Activated CD4-positive, alpha-beta memory T cell treated with anti-CD3 and anti-CD28 coated beads, Interleukin-2, amount 10 ng/mL, durations not matched to agents 7 days and 5 days (primary cell): ENCODE measurements around the gene ZC3H12A. TPM values are rescaled to one million over a fixed set of nuclear protein-coding genes. Genes with fewer than 3 reads are reported as not detected.

Source experiments
- CTCF ChIA-PET: fragments of 350-600 bp; sonication (Branson Sonifier 250); formaldehyde crosslinking; loops from one replicate; lab custom pipeline; 2021; ENCODE audit warnings: antibody characterized with exemption, inconsistent platforms; lab: Charles Lee
- POLR2A ChIA-PET: fragments of 350-600 bp; sonication (Branson Sonifier 250); formaldehyde crosslinking; loops from one replicate; lab custom pipeline; 2021; ENCODE audit warnings: antibody characterized with exemption; lab: Charles Lee
- DNase-seq: peaks from one replicate; pipeline ENCODE4 v3.0.0-alpha.2; 2020
- H3K27ac Mint-ChIP-seq: one replicate; pipeline ENCODE4 v1.8.0; 2021; ENCODE audit warnings: mild to moderate bottlenecking, mixed read lengths
- H3K27me3 Mint-ChIP-seq: one replicate; pipeline ENCODE4 v1.8.0; 2021; ENCODE audit warnings: mixed read lengths
- H3K36me3 Mint-ChIP-seq: one replicate; pipeline ENCODE4 v1.8.0; 2021; ENCODE audit warnings: low read depth, mixed read lengths
- H3K4me1 Mint-ChIP-seq: one replicate; pipeline ENCODE4 v1.8.0; 2021; ENCODE audit warnings: mixed read lengths
- H3K4me3 Mint-ChIP-seq: one replicate; pipeline ENCODE4 v1.8.0; 2021; ENCODE audit warnings: mild to moderate bottlenecking, mixed read lengths
- H3K9me3 Mint-ChIP-seq: one replicate; pipeline ENCODE4 v1.8.0; 2021; ENCODE audit warnings: mixed read lengths
- total RNA-seq, 2 experiments: library from RNA; stranded (reverse); gene quantifications; one replicate each; pipeline ENCODE4 v1.2.3, GENCODE V29; 2021

The ZC3H12A gene
- total RNA-seq, 2 experiments from 2014 or later: 29.9 to 31.1 TPM

DNA sequence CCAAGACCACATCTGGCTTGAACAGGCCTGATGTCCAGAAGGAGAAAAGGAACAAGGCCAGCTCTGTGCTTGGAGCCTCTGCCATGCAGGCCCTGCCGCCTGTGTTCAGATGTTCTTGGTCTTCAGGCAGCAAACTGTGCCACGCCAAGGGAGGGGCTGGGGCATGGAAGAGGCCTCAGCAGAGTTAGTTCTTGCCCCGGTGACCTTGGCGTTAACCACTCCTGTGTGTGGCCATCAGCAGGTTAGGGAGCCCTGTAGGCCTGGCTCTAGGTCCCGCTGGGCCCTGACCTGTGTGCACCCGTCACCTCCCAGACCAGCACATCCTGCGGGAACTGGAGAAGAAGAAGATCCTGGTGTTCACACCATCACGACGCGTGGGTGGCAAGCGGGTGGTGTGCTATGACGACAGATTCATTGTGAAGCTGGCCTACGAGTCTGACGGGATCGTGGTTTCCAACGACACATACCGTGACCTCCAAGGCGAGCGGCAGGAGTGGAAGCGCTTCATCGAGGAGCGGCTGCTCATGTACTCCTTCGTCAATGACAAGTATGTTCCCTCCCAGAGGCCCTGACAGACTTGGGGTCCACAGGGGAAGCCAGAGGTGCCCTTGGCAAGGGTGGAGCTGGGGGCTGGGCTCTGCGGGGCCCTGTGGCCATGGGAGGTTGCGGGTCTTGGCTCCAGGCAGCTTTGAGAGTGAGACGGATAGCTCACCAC, 7.1 kb downstream of the ZC3H12A start:
- no peak for DNase-seq
- no peak overlapping the region for H3K4me3 Mint-ChIP-seq
- ChIA-PET CTCF (interaction anchor here (0.9 kb wide), 1 partner anchor 33 kb away, joined by 4 read pairs; the partner anchor contains the start of gene MEAF6), POLR2A (interaction anchor here (0.6 to 7.5 kb wide), 2 partner anchors 7 to 16 kb away, joined by 3 to 99 read pairs; partner anchors contain the start of gene ZC3H12A)
- H3K36me3 Mint-ChIP-seq: peaks cover 69% of the 10 kb centered on the region
- H3K9me3 Mint-ChIP-seq: no peaks in the 10 kb centered on the region
- H3K4me1 Mint-ChIP-seq: peaks cover 48% of the 10 kb centered on the region
- H3K27me3 Mint-ChIP-seq: no peaks in the 10 kb centered on the region
- peak overlapping the region; percentile 99 for H3K27ac Mint-ChIP-seq

DNA sequence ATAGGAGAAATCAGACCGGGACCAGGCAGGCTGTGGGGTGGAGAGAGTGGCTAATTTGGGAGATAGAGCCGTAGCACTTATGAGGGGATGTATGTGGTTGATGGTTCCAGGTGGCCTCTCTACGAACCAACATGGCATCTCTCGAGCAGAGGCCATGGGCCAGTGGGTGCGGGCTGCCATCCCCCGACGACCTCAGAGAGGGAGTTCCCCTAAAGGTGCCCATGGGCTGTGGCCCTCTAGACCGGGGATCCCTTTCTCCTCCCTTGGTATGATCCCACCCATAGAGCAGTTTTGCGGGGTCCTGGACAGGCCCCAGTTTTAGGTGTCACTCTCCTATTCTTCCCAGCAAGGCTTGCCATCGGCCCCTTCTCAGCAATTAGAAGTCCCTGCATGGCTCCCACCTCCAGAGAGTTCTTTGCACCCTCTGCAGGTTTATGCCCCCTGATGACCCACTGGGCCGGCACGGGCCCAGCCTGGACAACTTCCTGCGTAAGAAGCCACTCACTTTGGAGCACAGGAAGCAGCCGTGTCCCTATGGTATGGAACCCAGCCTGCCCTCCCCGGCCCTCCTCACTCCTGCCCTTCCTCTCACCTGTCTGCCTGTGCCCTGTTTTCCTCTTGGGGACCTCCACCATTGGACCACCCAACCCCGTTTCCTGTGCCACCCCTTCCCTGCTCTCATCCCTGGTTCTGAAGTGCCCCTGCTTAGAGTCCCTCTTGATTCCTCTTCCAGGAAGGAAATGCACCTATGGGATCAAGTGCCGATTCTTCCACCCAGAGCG, 7.8 kb downstream of the ZC3H12A start:
- Mint-ChIP-seq H3K4me1 (peaks cover 51% of the 10 kb centered on the region), H3K9me3 (no peaks in the 10 kb centered on the region), H3K36me3 (peaks cover 61% of the 10 kb centered on the region), H3K27ac (peak overlapping the region; percentile 99), H3K4me3 (no peak overlapping the region), H3K27me3 (no peaks in the 10 kb centered on the region)
- ChIA-PET CTCF (interaction anchor here (0.9 kb wide), 1 partner anchor 32 kb away, joined by 4 read pairs; the partner anchor contains the start of gene MEAF6), POLR2A (interaction anchor here (0.6 to 7.5 kb wide), 2 partner anchors 8 to 17 kb away, joined by 3 to 99 read pairs; partner anchors contain the start of gene ZC3H12A)
- DNase-seq: no peak

DNA sequence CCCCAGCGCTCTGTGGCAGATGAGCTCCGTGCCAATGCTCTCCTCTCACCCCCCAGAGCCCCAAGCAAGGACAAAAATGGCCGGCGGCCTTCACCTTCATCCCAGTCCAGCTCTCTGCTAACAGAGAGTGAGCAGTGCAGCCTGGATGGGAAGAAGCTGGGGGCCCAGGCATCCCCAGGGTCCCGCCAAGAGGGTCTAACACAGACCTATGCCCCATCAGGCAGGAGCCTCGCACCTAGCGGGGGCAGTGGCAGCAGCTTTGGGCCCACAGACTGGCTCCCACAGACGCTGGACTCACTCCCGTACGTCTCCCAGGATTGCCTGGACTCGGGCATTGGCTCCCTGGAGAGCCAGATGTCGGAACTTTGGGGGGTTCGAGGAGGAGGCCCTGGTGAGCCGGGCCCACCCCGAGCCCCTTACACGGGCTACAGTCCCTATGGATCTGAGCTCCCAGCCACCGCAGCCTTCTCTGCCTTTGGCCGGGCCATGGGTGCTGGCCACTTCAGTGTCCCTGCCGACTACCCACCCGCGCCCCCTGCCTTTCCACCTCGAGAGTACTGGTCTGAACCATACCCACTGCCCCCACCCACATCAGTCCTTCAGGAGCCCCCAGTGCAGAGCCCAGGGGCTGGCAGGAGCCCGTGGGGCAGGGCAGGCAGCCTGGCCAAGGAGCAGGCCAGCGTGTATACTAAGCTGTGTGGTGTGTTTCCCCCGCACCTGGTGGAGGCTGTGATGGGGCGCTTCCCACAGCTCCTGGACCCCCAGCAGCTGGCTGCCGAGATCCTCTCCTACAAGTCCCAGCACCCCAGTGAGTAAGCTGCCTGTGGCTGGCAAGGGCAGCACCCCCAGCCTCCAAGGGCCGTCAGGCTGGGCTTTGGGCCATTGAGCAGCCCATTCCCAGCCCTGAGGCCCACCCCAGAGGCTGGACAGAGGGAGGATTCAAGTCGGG, 8.7 kb downstream of the ZC3H12A start:
- DNase-seq: no peak
- peaks cover 50% of the 10 kb centered on the region for H3K4me1 Mint-ChIP-seq
- no peaks in the 10 kb centered on the region for H3K27me3 Mint-ChIP-seq
- no peaks in the 10 kb centered on the region for H3K9me3 Mint-ChIP-seq
- H3K36me3 Mint-ChIP-seq: peaks cover 53% of the 10 kb centered on the region
- H3K27ac Mint-ChIP-seq: peak overlapping the region; percentile 49
- POLR2A ChIA-PET: interaction anchor here (7.5 kb wide), 1 partner anchor 9 kb away, joined by 99 read pairs; the partner anchor contains the start of gene ZC3H12A
- CTCF ChIA-PET: interaction anchor here (1.2 kb wide), 1 partner anchor 8 kb away, joined by 3 read pairs; no protein-coding TSS in a partner anchor
- H3K4me3 Mint-ChIP-seq: no peak overlapping the region

DNA sequence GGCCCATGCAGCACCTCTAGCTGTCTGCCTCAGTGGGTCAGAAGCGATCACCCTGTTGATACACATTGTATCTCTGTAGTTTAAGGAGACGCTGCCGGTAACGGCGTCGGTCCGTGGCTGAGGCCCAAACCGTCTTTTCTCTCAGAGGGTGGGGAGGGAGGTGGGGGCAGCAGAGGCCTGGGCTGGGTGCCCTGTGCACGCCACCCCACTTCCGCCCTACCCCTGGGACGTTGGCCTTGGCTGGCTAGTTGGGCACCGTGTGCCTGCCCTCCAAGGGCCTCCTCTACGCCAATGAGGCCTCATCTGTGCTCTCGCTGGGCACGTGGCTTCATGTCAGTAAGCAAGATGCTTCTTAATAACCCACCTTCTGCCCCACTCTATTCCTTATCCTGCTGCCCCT, 9.4 kb downstream of the ZC3H12A start:
- Mint-ChIP-seq H3K9me3 (no peaks in the 10 kb centered on the region), H3K27ac (peak overlapping the region; percentile 0), H3K27me3 (no peaks in the 10 kb centered on the region), H3K4me1 (peaks cover 44% of the 10 kb centered on the region), H3K36me3 (peaks cover 46% of the 10 kb centered on the region), H3K4me3 (no peak overlapping the region)
- DNase-seq: no peak
- ChIA-PET POLR2A (interaction anchor here (7.5 kb wide), 1 partner anchor 9 kb away, joined by 99 read pairs; the partner anchor contains the start of gene ZC3H12A), CTCF (interaction anchor here (1.2 to 4.4 kb wide), 2 partner anchors 9 to 23 kb away, joined by 3 to 64 read pairs; no protein-coding TSS in a partner anchor)

DNA sequence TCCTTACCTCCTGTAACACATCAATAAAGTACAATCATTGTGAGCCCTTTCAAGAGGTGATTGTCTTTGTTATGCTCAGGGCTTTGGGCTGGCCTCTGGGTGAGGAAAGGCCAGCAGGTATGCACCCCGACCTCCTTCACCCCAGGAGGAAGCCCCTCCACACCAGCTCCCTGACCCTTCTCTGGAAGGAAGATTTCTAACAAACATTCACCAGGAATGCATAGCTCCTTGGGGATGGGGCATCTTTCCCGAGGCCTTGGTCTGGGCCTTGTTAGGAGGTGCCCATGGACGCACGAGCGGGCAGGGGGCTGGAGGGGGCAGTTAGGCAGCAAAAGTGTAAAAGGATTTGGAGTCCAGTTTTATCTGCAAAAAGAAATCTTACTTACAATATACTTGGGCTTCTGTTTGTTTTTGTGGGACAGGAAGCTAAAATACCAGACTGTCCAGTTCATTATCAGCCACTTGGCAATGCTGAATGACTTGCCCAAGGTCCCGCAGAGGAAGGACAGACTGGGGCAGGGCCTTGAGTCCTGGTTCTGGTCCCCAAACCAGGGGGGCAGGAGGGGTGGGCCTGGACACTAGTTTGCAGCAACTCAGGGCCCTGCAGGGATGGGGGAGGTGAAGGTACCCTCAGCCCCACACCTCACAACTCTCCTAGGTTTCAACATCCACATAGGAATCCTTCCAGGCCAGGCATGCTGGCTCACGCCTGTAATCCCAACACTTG, 10.1 kb downstream of the ZC3H12A start:
- CTCF ChIA-PET: interaction anchor here (1.2 to 4.4 kb wide), 4 partner anchors 9 to 30 kb away, joined by 3 to 135 read pairs (median 34); no protein-coding TSS in a partner anchor
- Mint-ChIP-seq H3K9me3 (no peaks in the 10 kb centered on the region), H3K36me3 (peaks cover 39% of the 10 kb centered on the region), H3K4me1 (peaks cover 39% of the 10 kb centered on the region), H3K4me3 (no peak overlapping the region), H3K27ac (peak overlapping the region; percentile 31), H3K27me3 (no peaks in the 10 kb centered on the region)
- POLR2A ChIA-PET: interaction anchor here (1.0 to 7.5 kb wide), 4 partner anchors 10 to 35 kb away, joined by 4 to 99 read pairs (median 14); partner anchors contain the start of genes MEAF6 and ZC3H12A
- no peak for DNase-seq

DNA sequence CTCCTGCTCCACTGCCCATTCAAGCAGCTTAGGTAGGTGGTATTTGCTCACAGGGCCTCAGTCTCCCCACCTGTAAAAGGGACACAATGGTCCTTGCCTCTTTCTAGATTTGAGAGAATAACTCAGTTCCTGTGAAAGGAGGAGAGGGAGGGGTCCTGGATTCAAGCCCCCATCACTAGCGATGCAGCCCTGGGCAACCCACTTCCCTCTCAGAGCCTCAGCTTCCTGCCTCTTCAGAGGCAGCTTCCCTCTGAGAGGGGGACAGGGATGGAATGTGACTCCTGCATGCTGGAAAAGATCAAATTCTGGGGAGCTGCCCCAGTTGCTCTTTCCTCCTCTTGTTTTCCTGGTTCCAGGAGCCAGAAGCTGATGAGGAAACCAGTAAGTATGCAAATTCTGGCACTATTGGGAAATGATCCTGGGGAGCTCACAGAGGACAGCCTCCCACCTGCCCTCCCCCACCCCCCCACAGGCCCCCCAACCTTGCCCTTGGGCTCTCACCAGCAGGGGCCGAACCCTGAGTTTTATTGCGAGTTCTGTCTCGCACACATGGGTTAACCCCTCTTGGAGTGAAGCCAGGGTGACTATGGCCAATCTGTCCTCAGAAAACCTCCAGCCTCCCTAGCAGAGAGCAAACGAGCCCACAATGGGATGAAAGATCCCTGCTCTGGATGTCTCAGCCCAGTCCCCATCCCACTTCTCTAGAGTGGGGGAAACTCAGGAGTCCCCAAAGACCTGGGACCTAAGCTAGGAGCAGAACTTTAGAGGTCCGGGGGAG, 11.7 kb downstream of the ZC3H12A start:
- Mint-ChIP-seq H3K4me3 (no peak overlapping the region), H3K27ac (no peak overlapping the region), H3K27me3 (no peaks in the 10 kb centered on the region), H3K4me1 (peaks cover 23% of the 10 kb centered on the region), H3K36me3 (peaks cover 38% of the 10 kb centered on the region), H3K9me3 (no peaks in the 10 kb centered on the region)
- ChIA-PET POLR2A (interaction anchor here (1.4 to 7.5 kb wide), 9 partner anchors 7 to 207 kb away, joined by 4 to 99 read pairs (median 6); partner anchors contain the start of genes CDCA8, MEAF6 and ZC3H12A), CTCF (interaction anchor here (0.7 to 4.4 kb wide), 16 partner anchors 9 to 1066 kb away, joined by 3 to 135 read pairs (median 15); partner anchors contain the start of genes MEAF6 and ZC3H12A)
- no peak for DNase-seq

DNA sequence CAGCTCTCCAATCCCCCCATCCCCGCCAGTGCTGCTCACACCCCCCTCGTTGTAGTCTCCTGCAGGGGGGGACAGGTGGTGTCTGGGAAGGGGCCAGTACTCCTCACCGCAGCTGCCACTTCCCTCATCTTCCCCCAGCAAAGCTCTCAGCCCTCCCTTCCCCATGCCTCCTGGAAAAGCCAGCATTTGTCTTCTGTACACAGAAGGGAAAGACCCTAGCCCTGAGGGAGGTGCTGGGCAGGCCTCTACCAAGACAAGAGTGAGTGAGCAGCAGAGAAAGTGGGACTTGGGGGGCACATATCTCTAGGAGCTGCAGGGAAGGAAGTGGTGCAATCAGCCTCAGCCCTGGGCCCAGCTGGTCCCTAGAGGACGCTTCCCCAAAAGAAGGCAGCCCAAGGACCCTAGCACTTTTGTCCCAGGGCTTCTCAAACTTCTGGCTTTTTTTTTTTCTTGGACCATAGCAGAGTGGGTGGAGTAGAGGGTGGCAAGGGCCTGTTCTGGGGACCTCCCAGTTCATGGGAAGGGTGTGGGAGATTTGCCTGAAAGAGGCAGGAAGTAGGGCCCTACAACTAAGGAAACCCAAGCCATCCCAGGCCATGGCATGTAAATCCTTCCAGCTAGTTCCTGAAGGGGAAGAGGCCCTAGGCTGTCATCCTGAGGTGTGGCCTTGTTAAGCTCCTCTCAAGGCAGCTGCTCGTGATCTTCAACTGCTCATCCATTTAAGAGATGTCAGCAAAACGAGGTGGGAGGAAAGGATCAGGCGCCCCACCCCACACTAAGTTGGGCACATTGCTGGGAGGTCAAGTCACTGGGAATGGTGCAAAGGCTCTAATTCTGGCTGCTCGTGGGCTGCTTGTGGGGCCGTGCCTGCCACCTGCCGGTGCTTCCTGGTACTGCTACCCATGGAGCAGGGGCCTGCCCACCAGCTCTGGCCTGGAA, 12.6 kb downstream of the ZC3H12A start:
- POLR2A ChIA-PET: interaction anchor here (0.9 to 7.5 kb wide), 13 partner anchors 8 to 206 kb away, joined by 3 to 99 read pairs (median 4); partner anchors contain the start of genes CDCA8, MEAF6, SNIP1 and ZC3H12A
- H3K36me3 Mint-ChIP-seq: peaks cover 31% of the 10 kb centered on the region
- CTCF ChIA-PET: interaction anchor here (0.7 to 4.4 kb wide), 28 partner anchors 9 to 1065 kb away, joined by 3 to 135 read pairs (median 6); partner anchors contain the start of genes MEAF6, SNIP1 and ZC3H12A
- peak; percentile 77 for DNase-seq
- H3K27ac Mint-ChIP-seq: peak overlapping the region; percentile 50
- no peak overlapping the region for H3K4me3 Mint-ChIP-seq
- no peaks in the 10 kb centered on the region for H3K9me3 Mint-ChIP-seq
- no peaks in the 10 kb centered on the region for H3K27me3 Mint-ChIP-seq
- peaks cover 15% of the 10 kb centered on the region for H3K4me1 Mint-ChIP-seq

DNA sequence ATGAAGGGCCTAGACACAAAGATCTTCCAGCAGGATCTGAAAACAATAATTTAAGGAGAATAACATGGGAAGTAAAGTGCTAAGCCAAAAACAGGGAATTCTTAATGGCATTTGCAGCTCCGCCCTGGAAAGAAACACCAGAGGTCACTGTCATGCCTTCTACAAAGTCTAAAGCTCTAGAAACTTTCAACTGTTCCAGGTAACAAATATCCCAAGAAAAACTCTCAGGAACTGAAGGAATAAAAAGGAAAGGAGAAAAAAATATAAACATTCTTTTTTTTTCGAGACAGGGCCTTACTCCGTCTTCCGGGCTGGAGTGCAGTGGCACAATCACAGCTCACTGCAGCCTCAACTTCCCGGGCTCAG, 13.2 kb downstream of the ZC3H12A start:
- no peaks in the 10 kb centered on the region for H3K27me3 Mint-ChIP-seq
- no peak overlapping the region for H3K4me3 Mint-ChIP-seq
- H3K4me1 Mint-ChIP-seq: peaks cover 12% of the 10 kb centered on the region
- CTCF ChIA-PET: interaction anchor here (0.7 to 4.4 kb wide), 25 partner anchors 8 to 202 kb away, joined by 3 to 135 read pairs (median 6); partner anchors contain the start of genes MEAF6, SNIP1 and ZC3H12A
- peak overlapping the region; percentile 50 for H3K27ac Mint-ChIP-seq
- no peaks in the 10 kb centered on the region for H3K9me3 Mint-ChIP-seq
- no peak for DNase-seq
- POLR2A ChIA-PET: interaction anchor here (0.9 to 7.5 kb wide), 11 partner anchors 9 to 205 kb away, joined by 3 to 99 read pairs (median 5); partner anchors contain the start of genes CDCA8, MEAF6, SNIP1 and ZC3H12A
- H3K36me3 Mint-ChIP-seq: peaks cover 26% of the 10 kb centered on the region

DNA sequence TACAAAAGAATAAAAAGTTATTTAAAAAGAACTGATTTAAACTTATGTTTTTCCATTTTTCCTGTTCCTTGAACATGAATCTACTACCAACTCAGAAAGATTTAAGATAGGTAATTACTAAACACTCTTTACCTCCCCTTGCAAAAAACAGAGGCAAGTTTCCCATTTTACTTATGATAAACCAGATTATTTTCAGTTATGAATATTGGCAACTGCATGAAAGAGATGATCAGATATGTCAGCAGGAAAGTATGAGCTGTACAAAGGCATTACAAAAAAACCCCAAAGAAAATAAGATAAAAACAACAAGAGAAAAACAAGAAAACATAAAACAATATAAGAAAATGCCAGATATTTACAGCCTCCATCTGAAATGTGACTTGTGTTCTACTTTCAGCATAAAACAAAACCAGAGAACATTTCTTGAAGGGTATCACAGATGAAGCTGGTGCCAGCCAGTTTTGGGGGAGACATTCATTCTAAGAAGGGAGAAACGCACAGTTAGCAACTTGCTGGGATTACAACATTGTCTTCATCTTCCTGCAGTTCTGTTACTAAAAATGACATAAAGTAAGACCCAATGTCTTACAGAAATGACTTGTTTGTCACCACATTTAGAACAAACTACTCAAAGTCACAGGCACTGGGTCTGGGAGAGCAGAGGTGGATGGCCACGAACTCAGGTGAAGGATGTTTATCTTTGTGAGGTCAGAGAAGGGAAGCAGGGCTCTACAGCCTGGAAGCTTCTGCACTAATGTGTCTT, 19.1 kb downstream of the ZC3H12A start:
- H3K4me3 Mint-ChIP-seq: no peak overlapping the region
- no peak for DNase-seq
- peaks cover 29% of the 10 kb centered on the region for H3K36me3 Mint-ChIP-seq
- CTCF ChIA-PET: interaction anchor here (0.8 to 3.8 kb wide), 4 partner anchors 9 to 70 kb away, joined by 3 to 27 read pairs (median 4); partner anchors contain the start of gene MEAF6
- H3K9me3 Mint-ChIP-seq: no peaks in the 10 kb centered on the region
- peaks cover 19% of the 10 kb centered on the region for H3K4me1 Mint-ChIP-seq
- peak overlapping the region; percentile 67 for H3K27ac Mint-ChIP-seq
- H3K27me3 Mint-ChIP-seq: no peaks in the 10 kb centered on the region
- POLR2A ChIA-PET: interaction anchor here (0.7 to 3.9 kb wide), 4 partner anchors 14 to 21 kb away, joined by 3 to 14 read pairs (median 8); partner anchors contain the start of gene MEAF6
